HG03571 (cell line): Measurements from ENCODE around the gene ANKRD40CL.
"Not testable (repeated sequence)": the region's sequence is repeated elsewhere in the genome, so short reads cannot be mapped to it uniquely, and the experiment has no call there.

Experiments
- ATAC-seq: cut with Tn5 transposase; IDR thresholded peaks from one replicate; pipeline ENCODE4 v1.9.1; 2021; ENCODE audit not compliant: unreplicated experiment

Gene ANKRD40CL, protein sequence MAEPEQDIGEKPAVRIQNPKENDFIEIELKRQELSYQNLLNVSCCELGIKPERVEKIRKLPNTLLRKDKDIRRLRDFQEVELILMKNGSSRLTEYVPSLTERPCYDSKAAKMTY

GRCh38 chr17:50767446-50767845, at the start of gene ANKRD40CL:
ANKRD40CL (minus strand) TSS chr17:50767518; CDS start chr17:50766913, 605 bp downstream.
- no peak for ATAC-seq

DNA sequence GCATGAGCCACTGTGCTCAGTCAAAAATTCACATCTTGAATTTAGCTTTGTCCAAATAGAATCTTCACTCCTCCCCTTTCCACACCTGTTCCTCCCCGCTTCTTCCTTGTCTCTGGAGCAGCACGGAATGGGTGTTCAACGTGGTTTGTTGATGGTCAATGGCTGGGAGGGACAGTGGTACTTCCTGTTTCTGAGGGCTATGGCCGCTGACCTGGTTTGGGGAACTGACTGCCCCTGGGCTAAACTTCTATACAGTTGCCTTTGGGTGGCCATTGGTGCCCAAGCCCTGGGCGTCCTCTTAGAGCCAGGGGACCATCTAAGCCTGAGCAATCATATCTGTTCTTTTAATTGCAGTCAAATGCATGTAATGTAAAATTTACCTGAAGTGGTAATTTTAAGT, 49.0 kb upstream of the ANKRD40CL start:
- ATAC-seq = no peak

DNA sequence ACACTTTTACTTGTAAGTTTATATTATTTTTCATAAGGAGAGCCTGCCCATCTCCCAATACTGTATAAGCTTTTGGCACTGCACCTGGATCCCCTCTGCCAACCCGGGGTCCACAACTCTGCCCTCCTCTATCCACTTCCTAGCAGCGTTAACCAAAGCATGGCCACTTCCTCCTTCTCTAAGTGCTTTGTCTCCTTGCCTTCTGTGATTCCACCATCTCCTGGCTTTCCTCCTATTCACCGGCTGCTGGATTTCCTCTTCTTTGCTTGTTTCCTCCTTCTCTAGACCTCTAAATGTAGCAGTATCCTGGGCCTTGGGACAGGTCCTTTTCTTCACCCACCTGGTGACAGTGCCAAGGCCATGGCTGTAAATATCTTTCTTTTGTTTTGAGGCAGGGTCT, 48.1 kb upstream of the ANKRD40CL start:
- ATAC-seq = no peak

DNA sequence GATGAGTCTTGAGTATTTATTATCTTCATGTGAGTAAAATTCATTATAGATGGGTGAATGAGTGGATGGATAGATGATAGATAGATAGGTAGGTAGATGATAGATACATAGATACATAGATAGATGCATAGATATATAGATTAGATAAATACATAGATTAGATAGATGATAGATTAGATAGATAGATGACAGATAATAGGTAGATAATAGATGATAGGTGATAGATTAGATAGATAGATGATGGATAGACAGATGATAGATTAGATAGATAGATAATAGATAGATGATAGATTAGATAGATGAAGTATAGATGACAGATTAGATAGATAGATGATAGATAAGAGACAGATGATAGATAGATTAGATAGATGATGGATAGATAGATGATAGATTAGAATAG, 46.3 kb upstream of the ANKRD40CL start:
- ATAC-seq = no peak

DNA sequence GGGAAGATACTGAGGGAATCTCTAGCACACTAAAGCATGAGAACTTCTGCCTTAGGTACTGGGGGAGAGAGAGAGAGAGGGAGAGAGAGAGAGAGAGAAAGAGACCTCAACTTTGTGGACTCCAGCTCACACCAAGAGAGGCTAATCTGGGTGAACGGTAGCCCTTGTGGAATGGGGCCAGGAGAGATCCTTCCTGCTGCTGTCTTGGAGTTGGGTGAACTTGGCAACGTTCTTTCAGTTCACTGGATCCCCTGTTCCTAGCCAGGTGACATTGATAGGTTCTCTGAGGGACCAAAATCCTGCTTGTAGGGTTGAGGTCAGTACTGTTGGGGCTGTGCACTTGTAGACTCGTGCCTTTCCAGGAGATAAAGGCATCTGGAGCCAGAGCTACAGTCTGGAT, 41.6 kb upstream of the ANKRD40CL start:
- ATAC-seq = no peak

- ATAC-seq = no peak
These were observed 41.1 kb upstream of the ANKRD40CL start for GRCh38 chr17:50808413-50808812.

DNA sequence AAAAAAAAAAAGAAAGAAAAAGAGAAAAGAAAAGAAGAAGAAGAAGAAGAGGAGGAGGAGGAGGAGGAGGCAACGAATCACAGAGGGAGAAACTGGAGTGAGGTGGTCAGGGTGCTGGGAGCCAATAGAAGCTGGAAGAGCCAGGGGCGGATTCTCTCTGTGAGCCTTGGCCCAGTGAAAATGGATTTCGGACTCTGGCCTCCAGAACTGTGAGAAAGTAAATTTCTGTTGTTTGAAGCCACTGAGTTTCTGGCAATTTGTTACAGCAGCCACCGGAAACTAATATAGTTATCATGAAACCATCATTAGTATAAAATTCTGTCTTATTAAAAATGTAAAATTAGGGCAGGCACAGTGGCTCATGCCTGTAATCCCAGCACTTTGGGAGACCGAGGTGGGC, 40.4 kb upstream of the ANKRD40CL start:
- ATAC-seq = no peak

GRCh38 chr17:50807009-50807408, 39.7 kb upstream of the ANKRD40CL start:
- no peak for ATAC-seq

GRCh38 chr17:50806141-50806643, 38.9 kb upstream of the ANKRD40CL start:
- no peak for ATAC-seq

DNA sequence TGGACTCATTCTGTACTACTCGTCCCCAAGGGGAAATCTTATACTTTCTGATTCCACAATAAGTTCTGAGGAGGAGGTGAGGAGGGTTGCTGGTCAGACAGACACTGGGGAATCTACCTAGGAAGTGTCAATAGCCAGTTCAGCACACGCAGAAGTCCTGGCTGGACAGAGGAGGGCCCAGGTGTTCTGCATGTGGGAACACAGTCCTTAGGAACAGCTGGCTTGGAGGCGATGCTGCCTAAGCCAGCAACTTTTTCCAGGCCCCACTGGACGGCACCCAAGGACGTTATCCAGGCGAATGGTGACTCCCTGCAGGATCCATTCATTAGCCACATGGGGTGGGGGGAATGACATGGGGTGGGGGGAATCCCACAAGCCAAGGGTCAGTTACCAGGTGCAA, 38.2 kb upstream of the ANKRD40CL start:
- no peak for ATAC-seq

GRCh38 chr17:50804749-50805475, 37.6 kb upstream of the ANKRD40CL start:
- ATAC-seq = not testable (repeated sequence)

DNA sequence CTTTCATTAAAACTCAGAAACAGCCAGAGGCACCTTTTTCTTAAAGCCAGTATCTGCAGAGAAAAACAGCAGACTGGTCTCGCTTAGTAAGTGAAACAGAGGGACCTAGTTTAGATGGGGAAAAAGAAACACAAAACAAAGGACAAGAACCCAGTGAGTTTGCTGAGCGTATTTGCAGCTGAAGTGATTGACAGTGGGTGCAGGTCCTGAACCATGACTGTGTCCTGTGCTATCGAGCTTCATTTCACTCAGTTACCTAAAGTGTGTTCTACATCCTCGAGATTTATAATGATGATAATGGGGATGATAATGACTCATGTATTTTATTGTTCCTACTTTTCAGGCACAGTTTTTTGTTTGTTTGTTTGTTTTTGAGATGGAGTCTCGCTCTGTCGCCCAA, 36.4 kb upstream of the ANKRD40CL start:
- ATAC-seq = no peak

- no peak for ATAC-seq
These were observed 35.6 kb upstream of the ANKRD40CL start for GRCh38 chr17:50802609-50803571.

DNA sequence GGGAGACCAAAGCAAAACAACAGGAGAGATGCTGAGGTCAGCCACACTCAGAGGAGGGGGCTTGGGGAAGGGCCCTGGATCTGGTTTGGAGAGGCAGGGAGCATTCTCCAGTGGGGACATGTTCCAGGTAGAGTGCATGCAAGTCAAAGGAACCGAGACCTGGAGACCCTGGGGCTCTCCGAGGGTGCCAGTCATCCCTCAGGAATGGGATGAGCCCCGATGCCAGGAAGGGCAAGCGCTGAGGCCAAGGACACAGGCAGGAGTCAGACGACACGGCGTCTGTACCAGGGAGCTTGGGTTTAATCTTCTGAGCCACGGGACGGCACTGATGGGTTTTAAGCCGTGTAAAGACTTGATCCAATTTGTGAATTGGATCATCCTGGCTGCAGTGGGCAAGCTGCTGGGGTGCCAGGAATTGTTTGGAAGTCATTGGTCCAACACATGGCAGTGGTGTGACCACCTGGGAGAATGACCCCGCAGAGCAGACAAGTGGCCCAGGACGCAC, 32.9 kb upstream of the ANKRD40CL start:
- ATAC-seq = no peak

DNA sequence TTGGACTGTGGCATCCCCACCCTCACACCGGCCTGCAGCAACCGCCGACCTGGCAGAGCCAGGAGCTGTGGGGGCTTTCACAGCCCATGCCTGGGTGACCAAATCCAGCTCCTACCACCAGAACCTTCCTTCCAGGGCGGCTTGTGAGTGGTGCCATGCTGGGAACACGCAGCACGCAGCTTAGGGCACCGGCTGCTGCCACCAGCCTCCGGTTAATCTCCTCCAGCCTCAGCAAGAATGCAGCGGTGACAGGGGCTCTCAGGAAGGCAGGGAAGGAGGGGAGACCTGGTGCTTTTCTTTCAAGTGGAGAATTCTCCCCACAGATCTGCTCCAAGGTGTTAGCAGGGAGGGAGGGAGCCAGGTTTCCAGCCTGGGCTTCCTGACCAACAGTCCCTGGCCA, 32.3 kb upstream of the ANKRD40CL start:
- no peak for ATAC-seq

DNA sequence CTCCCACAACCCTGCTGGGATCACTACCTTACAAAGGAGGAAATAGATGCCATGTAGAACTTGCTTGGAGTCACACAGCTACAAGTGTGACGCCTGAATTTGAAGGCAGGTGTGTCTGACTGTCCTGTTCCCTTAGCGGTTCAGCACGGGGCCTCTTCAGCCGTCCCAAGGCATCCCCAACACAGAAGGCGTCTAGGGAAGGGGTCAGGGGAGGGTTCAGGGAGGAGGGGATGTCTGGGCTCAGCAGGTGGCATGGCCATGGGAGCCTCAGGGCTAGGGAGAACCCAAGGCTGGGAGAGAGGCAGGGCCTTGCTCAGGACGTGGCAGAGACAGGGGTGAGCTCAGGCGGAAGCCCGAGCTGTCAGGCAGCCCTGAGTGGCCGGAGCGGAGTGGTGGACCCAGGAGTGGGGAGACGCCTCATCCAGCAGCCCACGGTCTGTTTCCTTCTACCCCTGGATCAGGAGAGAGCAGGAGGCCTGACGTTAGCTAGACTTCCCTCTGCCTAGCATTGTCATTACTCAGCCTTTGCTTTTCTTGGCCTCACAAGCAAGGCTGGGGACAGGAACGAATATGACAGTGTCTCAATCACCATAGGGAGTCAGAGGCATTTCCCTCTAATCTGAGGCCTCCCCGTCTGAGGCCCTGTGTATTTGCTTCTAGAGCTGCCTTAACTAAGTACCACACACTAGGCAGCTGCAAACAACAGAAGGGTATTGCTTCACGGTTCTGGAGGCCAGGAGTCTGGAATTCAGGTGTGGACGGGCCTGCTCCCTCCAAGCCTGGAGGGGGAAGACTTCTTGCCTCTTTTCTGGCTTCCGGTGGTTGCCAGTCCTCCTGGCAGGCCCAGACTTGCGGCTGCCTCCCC, 31.3 kb upstream of the ANKRD40CL start:
- ATAC-seq = no peak

- ATAC-seq = no peak
These were observed 30.0 kb upstream of the ANKRD40CL start for GRCh38 chr17:50797135-50797810.

GRCh38 chr17:50794361-50794760, 27.0 kb upstream of the ANKRD40CL start:
- ATAC-seq = no peak

- no peak for ATAC-seq
These were observed 25.7 kb upstream of the ANKRD40CL start for GRCh38 chr17:50793007-50793406.

GRCh38 chr17:50792132-50792531, 24.8 kb upstream of the ANKRD40CL start:
- no peak for ATAC-seq
